Measurements from ENCODE around the gene TNF.

Gene TNF

GRCh38 chr6:31575335-31575901 lies at the start of gene TNF:
Gene TNF, plus strand, starts transcription at chr6:31575565. Its CDS starts 177 bp downstream, at chr6:31575742.
- peak; percentile 92 for DNase-seq

GRCh38 chr6:31525932-31526591 lies 49.3 kb upstream of the TNF start:
- no peak for DNase-seq

GRCh38 chr6:31528307-31528777 lies 47.0 kb upstream of the TNF start:
- no peak for DNase-seq

GRCh38 chr6:31528821-31529328 lies 46.5 kb upstream of the TNF start, which contains the start of gene MCCD1:
Gene MCCD1, plus strand, starts transcription at chr6:31528962. Its CDS starts 53 bp downstream, at chr6:31529015.
- no peak for DNase-seq

- DNase-seq = no peak
These were observed 45.8 kb upstream of the TNF start for GRCh38 chr6:31529329-31530150.

GRCh38 chr6:31530659-31531058 lies 44.7 kb upstream of the TNF start:
- no peak for DNase-seq

GRCh38 chr6:31531162-31531561 lies 44.2 kb upstream of the TNF start:
- no peak for DNase-seq

- no peak for DNase-seq
These were observed 43.4 kb upstream of the TNF start for GRCh38 chr6:31531771-31532643.

GRCh38 chr6:31532644-31533454 lies 42.5 kb upstream of the TNF start:
- DNase-seq = no peak

GRCh38 chr6:31533455-31533841 lies 41.9 kb upstream of the TNF start:
- no peak for DNase-seq

- DNase-seq = no peak
These were observed 41.4 kb upstream of the TNF start for GRCh38 chr6:31534011-31534410.

- no peak for DNase-seq
These were observed 40.8 kb upstream of the TNF start for GRCh38 chr6:31534521-31535040.

GRCh38 chr6:31535538-31536324 lies 39.6 kb upstream of the TNF start:
- no peak for DNase-seq

GRCh38 chr6:31538805-31539400 lies 36.5 kb upstream of the TNF start:
- no peak for DNase-seq

- no peak for DNase-seq
These were observed 34.7 kb upstream of the TNF start for GRCh38 chr6:31540640-31541039.

- DNase-seq = peak; percentile 66
These were observed 34.2 kb upstream of the TNF start for GRCh38 chr6:31541059-31541657.

- peak; percentile 95 for DNase-seq
These were observed 33.5 kb upstream of the TNF start, which contains the start of gene DDX39B for GRCh38 chr6:31541658-31542521. Gene DDX39B, minus strand, starts transcription at chr6:31542003. Its CDS starts 1,471 bp downstream, at chr6:31540532.

GRCh38 chr6:31543639-31544038 lies 31.7 kb upstream of the TNF start:
- no peak for DNase-seq

GRCh38 chr6:31544676-31545075 lies 30.7 kb upstream of the TNF start:
- DNase-seq = no peak

Data from stimulated activated CD4-positive, alpha-beta T cell treated with anti-CD3 and anti-CD28 coated beads, Interleukin-1b, Interleukin-23, amount 100 ng/mL, for 48 hours (primary cell).